COLO829 (cell line): ENCODE data around the gene MDM4.
"Not testable (repeated sequence)": the region's sequence is repeated elsewhere in the genome, so short reads cannot be mapped to it uniquely, and the experiment has no call there.

Experiments used
- DNase-seq: peaks from one replicate; pipeline ENCODE4 v3.0.0; 2012; ENCODE audit warnings: low spot score

Gene MDM4

DNA sequence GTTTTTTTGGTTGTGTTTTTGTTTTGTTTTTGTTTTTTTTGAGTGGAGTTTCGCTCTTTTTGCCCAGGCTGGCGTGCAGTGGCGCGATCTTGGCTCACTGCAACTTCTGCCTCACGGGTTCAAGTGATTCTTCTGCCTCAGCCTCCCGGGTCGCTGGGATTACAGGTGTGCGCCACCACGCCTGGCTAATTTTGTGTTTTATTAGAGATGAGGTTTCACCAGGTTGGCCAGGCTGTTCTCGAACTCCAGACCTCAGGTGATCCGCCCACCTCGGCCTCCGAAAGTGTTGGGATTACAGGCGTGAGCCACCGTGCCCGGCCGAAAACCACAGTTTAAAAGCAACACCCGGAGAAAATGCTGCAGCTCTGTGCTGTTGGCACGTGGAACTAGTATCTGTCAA is 1.2 kb downstream of the MDM4 start:
- DNase-seq = not testable (repeated sequence)

DNA sequence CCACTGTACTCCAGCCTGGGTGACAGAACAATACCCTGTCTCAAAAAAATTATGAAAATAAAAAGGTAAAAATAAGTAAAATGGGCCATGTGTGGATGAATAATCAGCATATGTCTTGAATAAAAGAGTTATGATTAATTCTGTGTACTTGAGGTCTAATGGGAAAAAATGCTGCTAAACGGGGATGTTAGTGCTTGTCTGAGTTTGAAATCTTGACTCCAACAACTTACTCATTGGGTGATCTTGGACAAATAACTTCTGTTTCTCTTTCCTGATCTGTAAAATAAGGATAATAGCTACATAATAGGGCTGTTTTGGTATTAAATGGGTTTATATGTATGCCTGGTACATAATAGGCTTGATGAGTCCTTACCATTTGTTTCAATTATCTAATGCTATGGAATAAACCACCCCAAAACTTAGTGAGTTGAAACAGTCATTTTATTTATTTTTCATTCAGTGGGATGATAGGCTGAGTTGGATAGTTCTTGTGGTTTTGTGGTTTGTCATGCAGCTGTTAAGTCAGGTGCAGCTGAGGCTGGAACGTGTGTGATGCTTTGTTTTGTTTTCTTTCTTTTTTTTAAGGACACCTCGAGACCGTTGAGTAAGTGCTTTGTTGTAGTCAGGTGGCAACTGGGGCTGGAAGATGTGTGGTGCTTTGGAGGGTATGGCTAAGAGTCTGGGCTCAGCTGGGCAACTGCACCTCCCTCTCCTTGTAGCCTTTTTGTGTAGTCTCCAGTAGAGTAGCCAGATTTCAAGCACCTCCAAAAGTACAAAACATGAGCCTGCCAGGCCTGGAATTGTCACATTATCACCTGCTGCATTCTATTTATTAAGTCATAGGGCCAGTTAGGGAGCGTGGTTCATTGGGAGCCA is 4.9 kb downstream of the MDM4 start:
- no peak for DNase-seq

GRCh38 chr1:204521941-204522521 is 5.8 kb downstream of the MDM4 start:
- DNase-seq = not testable (repeated sequence)

- no peak for DNase-seq
Measured at GRCh38 chr1:204523605-204524215, 7.5 kb downstream of the MDM4 start.

- DNase-seq = no peak
Measured at GRCh38 chr1:204524986-204525385, 8.8 kb downstream of the MDM4 start.

DNA sequence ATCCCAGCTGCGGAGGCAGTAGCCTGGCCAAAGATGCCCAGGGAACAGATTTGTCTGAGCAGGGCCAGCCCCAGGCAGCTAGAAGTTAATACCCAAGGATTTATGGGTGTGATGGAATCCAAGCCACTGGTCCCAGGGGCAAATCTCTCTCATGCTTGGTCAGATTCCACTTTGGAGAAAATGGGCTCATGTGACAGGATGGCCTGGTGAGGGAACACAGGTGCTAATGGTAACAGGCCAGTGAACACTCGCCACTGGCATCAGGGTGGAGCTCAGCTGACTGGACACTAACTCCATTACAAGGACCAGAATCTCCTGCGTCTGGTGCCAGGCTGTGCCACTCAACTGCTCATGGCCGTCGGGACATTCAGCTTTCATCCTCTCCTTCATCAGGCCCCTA is 12.0 kb downstream of the MDM4 start:
- DNase-seq = no peak

GRCh38 chr1:204528677-204529076 is 12.5 kb downstream of the MDM4 start:
- no peak for DNase-seq

- DNase-seq = no peak
Measured at GRCh38 chr1:204529371-204529895, 13.2 kb downstream of the MDM4 start.

DNA sequence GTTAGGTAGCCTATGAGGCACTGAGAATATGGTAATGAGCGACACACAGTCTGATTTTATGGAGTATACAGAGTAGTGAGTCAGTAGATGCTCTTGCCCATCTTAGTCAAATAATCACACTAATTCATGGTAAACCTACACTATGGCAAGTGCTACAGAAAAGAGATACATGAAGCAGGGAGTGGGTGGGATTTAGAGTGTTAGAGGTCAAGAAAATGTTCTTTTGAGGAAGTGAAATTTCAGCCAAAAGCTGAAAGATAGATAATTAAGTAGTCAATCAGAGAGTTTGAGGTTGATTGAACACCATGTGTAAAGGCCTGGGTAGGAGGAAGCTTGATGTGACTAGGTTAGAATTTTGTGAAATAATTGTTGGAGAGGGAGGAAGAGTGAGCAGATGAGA is 14.7 kb downstream of the MDM4 start:
- no peak for DNase-seq

DNA sequence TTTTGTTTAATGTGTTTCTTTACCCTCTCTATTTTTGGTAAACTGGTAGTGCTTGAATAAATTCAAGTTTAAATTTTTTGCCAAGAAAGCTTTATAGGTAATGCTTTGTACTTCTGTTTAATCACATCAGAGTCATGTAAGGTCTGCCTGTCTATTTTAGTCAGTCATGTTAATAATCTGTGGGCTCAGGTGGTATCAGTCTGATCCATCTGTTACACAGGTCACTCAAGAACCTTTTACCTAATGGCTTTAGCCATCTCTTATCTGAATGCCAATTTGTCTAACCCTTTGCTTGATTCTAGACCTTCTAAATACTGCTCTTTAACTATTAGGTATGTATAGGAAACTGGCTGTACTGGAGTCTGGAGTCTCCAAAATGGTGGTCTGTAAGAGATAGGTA is 16.6 kb downstream of the MDM4 start:
- no peak for DNase-seq

DNA sequence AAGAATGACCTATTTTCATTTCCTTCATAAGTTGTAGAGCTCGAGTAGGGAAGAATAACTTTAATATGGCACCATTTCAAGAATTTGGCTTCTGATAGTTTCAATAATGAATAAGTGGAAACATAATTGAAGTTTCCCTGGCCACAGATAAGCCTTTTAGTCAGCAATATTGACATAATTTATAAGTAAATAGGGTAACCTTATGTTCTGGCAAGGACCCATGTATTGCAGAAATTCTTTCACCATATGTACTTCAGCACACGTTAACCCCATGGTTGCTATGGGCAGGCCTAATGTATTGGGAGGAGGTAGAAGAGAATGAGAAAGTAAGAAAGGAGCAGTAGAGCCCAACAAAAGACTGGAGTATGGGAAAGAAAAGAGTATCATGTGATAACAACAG is 25.4 kb downstream of the MDM4 start:
- no peak for DNase-seq

- no peak for DNase-seq
Measured at GRCh38 chr1:204544321-204544720, 28.1 kb downstream of the MDM4 start.

DNA sequence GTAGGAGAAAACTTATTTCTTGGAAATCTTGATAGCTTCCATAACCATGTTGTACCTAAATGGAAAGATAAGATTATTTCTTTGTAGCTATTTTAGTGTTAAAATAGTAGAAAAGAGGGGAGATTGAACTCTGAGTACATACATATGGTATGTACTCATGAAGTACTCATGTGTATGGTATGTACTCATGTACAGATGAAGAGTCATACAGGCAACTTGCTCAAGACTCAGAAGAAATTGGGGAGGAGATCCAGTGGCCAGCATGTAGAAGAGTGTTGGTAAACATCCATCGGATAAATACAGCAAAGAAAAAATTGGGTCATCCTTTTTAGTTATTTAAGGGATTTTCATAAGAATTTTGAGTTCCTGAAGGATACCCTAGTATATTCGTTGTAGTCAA is 29.0 kb downstream of the MDM4 start:
- no peak for DNase-seq

- no peak for DNase-seq
Measured at GRCh38 chr1:204545881-204546280, 29.7 kb downstream of the MDM4 start.

DNA sequence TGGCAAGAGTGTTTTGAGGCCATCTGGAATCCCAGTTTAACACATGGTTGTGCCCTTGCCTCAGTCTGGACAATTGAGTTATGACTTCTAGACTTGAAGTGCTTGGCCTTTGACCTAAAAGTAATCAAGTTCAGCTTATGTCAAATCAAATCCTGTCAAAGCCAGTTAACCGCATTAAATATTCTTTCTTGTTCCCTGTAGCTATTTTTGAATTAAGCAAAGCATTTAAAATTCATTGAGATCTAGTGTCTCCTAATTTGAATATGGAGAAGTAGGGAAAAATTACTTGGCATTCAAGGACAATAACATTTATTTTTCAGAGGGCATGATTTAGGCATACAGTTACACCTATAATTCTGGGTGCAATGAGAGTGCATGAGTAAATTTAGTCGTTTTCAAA is 32.1 kb downstream of the MDM4 start:
- DNase-seq = no peak

DNA sequence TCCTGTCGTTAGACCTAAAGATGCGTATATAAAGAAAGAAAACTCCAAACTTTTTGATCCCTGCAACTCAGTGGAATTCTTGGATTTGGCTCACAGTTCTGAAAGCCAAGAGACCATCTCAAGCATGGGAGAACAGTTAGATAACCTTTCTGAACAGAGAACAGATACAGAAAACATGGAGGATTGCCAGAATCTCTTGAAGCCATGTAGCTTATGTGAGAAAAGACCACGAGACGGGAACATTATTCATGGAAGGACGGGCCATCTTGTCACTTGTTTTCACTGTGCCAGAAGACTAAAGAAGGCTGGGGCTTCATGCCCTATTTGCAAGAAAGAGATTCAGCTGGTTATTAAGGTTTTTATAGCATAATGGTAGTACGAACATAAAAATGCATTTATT is 33.1 kb downstream of the MDM4 start:
- no peak for DNase-seq

GRCh38 chr1:204550926-204551325 is 34.7 kb downstream of the MDM4 start:
- no peak for DNase-seq

- DNase-seq = no peak
Measured at GRCh38 chr1:204556458-204557052, 40.3 kb downstream of the MDM4 start.

DNA sequence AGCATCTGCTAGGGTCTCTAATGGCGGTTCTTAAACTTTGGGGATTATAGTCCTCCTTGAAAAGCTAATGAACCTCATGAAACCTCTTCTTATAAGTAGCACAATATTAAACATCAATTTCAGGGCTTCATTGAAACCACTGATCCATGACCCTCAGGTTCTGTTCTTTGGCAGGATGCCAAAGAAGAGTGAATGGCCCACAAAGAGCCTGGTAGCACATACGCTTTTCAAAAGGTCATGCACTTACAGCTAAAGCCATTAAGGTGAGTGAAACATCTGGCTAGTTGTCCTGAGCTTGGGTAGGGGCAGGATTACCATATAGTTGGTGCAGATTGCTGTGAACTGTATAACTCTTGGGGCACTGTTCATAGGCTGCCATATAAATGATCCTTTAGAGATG is 42.3 kb downstream of the MDM4 start:
- DNase-seq = no peak

DNA sequence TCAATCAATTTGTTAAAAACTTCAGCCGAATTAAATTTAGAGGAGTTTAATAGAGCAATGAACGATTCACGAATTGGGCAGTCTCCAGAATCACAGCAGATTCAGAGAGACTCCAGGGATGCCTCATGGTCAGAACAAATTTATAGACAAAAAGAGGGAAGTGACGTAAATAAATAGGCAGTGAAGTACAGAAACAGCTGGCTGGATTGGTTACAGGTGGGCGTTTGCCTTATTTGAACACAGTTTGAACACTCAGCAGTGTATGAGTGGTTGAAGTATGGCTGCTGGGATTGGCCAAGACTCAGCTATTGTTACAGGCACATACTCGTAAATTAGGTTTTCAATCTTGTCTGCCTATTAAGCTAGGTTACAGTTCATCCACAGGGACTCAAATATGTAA is 43.8 kb downstream of the MDM4 start:
- DNase-seq = not testable (repeated sequence)

DNA sequence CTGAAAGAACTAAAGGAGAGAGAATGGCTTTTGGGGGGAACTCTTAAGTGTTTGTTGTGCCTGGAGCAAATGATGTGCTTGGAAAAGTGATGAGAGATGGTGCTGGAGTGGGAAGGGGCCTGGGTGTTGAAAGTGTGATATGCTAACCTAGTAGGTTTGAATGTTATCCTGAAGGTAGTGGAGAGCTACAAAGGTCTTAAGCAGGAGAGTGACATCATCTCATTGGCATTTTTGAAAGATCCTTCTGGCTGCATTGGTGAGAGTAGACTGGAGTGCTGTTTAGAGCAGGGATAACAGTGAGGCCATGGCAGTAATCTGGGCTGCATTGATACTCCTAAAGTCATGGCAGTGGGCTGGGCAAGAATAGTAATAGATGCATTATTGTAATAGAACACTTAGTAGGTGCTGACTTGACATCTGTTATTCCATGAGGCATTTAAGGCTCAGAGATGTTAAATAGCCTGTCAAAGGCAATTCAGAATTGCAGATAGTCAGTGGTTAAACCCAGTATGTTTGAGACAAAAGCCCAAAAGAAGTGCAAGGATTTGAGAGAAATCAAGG is 44.5 kb downstream of the MDM4 start:
- DNase-seq = no peak
